NCI-H1694 (cell line): ENCODE measurements around the gene ERICH6.
A peak's percentile ranks its signal among the peaks of the same experiment; 100 is the strongest.

Experiments
- DNase-seq: peaks from one replicate; lab custom pipeline; 2025; lab: John Stamatoyannopoulos, UW

ERICH6 gene

DNA sequence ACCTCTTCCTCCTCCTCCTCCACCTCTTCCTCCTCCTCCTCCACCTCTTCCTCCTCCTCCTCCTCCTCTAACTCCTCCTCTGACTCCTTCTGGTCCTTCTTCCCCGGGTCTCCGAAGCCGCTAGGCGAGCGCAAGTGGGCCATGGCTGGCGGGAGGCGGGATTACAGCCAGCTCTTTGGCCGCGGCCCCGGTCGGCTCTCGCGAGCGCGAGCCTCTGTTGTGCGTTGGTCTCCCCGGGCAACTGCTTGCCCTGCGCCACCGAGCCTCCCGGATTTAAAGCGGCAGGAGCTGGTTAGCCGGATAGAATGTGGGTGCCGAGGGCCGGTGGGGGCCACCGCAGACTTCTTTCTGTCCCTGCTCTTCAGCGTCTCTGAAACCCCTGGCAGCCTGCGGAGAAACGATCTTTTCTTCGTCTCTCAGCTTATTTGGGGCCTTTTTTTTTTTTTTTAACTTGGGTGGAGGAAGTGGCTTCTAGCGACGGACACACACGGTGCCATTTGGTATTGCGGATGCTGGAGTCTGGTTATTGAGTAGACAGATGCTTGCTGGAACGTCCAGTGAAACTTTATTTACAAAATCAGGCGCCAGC is at the start of gene ERICH6:
Gene ERICH6, minus strand, starts transcription at position 165 of the 589 bp plus-strand sequence. Its CDS starts 22 bp downstream, at position 143.
- peak; percentile 47 for DNase-seq

DNA sequence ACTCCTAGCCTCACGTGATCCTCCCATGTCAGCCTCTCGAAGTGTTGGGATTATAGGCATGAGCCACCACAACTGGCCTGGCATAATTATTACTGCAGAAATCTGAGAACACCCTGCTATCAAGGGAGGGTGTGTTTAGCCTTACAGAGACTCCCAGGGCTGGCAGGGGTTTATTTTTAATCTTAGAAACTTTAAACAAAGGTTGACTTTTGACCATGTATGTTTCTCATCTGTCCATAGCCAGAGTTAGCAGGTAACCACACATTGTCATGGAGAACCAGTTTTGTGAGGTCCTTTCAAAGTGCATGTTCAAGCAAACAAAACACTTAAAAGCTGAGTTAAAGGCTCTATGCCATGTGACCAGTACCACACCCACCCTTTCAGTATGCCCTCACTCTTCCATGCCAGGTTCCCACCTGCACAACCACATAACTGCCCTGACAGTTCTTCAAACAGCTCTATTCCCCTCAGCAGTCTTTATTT is 48.1 kb upstream of the ERICH6 start:
- DNase-seq = no peak

DNA sequence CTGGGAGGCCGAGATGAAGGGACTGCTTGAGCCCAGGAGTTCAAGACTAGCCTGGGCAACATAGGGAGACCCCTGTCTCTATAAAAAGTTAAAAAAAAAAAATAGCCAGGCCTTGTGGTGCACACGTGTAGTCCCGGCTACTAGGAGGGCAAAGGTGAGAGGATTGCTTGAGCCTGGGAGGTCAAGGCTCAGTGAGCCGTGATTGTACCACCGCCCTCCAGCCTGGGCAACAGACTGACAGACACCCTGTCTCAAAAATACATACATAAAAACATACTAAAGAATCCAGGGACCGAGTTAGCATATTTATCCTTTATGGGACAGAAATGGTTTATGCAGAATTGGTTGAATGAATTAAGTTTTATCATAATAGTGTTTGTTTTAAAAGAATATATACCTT is 45.5 kb upstream of the ERICH6 start:
- no peak for DNase-seq

DNA sequence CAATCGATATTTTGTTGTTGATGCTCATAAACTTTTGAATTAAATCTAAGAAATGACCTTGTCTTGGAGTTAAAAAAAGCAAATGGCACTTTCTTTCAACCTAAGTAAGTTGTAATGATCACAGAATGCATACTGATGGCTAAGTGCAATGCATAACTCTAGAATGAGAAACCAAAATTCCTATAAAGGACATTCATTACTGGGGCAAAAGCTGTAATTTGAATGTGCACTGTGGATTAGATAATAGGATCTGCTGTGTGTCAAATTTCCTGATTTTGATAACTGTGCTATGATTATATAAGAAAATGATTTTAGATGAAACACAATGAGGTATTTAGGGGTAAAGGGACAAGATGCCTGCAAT is 44.9 kb upstream of the ERICH6 start:
- DNase-seq = no peak

DNA sequence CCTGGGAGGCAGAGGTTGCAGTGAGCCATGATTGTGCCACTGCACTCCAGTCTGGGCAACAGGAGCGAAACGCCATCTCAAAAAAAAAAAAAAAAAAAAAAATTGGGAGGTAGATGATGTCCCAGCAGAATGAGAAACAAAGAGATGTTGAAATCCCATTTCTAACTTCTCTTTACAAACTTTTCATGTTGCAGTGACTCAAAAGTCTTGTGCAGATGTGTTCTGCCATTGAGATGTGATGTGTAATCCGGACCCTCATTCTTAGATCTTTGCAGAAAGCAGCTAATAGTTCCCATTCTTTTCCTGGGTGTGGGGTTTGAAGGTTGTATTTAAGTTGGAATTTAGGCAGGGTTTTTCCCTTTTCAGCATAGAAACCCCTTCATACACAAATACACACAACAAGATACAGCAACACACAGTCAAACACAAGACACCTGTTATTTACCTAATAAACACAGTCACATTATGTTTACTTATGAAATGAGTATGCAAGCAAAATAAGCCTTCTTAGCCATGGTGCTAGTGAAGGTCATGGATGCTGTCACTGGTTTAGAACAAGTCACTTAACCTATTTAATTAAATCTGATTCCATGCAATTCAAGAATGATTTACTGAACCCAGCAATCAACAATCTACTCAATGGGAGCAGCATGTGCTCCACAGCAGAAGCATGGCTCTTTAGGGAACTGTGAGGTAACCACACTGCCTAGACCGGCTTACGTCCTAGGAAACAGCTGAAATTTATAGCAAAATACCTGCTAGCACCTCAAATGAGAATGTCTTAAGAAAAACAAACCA is 44.4 kb upstream of the ERICH6 start:
- no peak for DNase-seq

DNA sequence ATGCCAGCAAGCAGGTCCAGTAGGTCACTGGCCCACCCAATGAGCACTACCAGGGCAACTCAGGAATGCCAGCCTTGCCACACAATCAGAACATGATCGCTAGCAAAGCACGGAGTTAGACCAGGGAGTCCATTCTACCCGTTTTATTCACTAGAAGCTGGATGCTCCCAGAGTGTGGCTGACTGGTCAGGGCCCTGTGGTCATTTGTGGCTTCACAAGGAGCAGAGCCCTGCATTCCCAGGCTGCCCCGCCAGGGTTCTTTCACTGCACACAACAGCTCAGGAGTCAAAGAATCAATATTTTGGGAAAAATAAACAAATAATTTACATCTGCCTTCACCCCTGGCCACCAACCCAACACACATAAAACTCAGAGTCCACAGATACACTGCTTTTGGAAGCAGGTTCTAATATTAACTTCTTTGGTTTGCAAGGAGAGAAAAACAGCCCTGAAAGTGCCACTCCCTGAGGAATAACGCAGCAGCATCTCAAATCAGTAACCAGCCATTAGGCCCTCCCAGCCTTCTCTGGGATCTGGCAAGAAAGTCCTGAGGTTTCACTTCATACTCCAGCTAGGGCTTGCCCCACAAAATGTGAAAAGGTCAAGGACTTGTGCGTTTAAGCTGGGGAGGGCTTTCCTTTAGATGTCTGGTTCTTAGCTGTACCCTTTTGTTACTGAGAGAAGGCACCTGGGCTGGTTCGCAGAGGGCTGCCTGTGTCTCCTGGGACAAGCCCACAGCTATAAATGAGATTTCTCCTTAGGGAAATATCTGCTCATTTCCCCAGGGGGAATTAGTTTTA is 43.3 kb upstream of the ERICH6 start:
- no peak for DNase-seq

DNA sequence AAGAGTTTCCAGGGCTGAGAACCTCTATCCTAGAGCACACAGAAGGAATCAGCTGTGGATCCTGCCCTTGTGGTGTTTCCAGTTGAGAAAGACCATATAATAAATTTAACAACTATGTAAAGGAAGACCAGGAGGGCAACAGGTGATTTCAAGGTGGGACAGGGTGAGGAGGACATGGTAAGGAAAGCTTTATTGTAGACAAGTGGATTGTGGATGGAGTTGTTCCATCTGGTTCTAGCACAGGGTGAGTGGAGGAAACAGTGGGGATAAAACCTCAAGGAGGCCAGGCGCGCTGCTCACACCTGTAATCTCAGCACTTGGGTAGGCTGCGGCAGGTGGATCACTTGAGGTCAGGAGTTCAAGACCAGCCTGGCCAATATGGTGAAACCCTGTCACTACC is 42.1 kb upstream of the ERICH6 start:
- DNase-seq = no peak

DNA sequence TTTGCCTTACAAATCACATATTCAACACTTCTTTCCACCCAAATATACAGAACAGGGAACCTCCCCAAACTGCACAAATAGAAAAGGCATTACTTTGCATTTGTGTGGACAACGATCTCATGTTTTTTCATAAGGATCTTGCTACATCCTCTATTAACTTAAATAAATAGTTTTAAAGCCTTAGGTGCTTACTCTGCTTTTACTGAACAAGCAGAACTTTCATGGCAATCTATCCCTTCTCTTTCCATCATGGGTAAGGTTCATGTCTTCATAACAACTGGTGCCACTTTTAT is 41.1 kb upstream of the ERICH6 start:
- DNase-seq = no peak

DNA sequence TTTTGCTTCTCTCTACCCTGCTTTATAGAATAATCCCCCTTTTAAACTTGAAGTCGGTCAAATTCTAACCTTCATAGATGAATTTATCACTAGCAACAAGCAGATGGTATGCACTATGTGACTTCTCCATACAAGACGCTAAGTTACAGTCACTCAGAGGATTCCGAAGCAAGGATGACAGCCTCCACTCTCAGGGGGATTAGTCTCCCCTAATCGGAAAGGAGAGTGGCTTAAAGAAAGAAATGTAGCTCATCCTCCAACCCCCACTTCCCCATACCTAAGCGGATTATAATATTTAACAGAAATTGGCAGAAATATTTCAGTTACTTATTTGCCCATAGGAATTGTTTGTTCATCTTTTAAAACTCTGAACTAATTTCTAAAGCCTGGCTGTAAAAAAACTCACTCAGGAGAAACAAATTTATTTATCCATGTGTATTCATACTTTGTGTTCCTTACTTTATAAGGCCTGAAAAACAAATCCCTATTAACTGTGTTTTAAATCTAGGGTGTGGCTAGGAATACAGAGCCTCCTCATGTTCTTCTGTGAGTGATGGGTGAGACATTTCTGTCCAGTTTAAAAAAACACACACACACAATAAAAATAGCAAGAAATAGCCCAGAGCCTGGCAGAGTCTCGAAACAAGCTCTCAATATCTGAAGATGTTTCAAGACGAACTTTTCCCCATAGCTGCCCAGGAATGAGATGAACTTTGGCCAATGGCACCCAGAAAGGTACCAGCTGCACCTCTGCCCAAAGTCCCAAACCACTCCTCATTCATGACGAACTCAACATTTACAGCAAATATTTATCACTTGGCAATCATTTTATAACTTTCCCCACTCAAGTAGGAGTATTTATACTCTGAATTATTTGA is 40.6 kb upstream of the ERICH6 start:
- DNase-seq = no peak

DNA sequence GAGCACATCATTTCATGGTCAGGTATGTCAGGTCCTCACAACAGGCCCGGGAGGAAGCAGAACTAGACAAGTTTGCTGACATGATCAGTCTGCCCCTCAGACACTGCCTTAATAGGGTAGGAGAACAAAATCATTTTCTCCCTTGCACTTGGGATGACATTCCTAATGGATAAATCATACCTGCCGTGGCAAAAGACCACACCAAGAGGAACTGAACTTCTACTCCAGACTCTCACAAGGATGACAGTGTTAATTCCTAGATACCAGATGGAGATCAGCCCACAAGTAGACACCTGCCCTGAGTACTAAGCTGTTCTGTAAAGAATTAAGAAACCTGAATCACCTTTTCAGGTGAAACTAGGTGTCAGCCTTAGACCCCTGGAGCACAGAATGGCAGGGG is 39.8 kb upstream of the ERICH6 start:
- DNase-seq = no peak

DNA sequence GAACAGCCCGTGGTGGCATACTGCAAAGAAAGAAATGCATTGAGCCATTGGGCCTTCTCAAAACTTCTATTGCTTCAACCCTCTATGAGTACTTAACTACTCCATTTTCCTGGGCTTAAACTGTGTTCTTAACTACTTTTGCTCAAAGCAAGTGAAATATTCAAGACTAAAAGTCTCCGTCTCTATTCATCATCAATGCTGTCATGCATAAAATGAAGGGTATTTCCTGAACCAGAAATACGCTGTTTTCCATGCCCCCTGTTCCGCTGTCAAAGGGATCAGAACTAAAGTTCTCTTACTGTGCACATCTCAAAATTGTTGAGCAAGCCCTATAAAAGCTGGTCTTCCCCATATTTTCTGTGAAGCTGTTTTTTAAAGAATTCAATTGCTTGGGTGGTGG is 39.0 kb upstream of the ERICH6 start:
- no peak for DNase-seq

DNA sequence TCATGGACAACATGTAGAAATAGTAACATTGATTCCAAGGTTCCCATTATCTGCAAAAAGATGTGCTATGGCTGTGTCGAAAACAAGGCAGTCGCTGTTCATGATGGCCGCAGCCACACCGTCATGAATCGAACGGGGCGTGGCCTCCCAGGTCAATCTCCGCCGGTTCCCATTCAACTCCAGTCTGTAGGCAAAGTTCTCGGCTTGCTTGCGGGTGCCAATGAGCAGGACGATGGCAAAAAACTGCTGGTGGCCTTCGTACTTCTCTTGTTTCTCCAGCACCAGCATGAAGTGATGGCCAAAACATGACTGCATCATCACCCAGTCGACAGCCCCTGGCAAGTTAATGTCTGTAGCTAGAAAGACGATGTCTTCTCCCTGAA is 38.4 kb upstream of the ERICH6 start:
- DNase-seq = no peak

DNA sequence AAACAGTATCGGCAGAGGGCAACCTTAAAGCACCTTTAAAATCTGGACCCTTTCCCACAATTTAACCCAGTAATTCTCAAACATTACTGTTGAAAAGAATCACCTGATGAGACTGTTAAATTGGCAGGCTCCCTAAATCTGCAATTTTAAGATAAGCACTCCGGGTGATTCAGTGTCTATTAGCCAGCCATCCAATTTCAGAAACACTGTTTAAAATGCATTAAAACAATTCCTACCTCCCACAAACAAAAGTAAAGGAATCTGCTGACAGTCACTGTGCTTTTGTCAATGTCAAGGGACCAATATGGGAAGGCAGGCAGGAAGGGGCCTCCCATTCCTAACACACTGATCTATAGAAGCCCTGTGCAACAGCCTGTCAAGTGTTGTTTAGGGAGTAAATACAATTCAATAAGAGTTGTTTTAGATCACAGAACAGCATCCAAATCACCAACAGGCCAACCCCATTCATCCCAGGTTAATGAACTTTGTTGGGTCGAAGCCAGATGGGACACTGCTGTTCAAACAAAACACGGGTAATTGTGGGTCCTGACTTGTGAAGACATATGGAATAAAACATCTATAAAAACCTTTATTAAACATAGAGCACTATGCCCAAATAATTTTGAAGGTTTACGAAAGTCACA is 37.9 kb upstream of the ERICH6 start:
- no peak for DNase-seq

DNA sequence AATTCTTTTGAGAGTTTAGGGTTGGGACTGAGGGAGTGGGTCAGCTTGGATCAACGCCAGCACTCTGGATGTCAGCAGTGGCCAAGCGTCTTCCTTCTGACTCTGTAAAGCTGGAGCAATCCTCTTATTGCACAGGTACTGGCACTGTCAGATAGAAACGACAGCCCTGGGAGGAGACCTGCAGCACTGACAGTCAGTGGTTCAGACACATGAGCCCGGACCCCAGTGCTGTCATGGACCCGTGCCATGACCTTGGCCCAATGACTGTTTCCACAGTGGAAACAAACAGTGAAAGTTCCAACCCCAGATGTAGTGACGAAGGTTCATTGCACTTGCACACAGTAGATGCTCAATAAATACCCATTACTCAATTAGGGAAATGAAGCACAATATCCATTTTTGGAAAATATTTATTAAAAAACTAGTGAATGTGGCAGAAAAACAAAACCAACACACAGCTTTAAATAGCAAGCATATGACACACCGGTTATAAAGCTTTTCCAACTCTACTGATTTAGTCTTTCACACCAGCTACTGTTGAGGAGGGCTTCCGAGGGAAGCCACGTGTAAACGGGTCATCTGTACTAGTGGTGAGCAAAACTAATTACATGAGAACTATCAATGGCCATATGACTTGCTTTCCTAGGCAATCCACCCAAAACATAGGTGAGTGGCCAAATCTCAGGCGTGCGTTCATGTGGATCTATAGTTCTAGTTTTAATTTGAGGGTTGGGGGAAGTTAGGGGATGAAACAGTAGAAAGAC is 37.2 kb upstream of the ERICH6 start:
- DNase-seq = no peak

DNA sequence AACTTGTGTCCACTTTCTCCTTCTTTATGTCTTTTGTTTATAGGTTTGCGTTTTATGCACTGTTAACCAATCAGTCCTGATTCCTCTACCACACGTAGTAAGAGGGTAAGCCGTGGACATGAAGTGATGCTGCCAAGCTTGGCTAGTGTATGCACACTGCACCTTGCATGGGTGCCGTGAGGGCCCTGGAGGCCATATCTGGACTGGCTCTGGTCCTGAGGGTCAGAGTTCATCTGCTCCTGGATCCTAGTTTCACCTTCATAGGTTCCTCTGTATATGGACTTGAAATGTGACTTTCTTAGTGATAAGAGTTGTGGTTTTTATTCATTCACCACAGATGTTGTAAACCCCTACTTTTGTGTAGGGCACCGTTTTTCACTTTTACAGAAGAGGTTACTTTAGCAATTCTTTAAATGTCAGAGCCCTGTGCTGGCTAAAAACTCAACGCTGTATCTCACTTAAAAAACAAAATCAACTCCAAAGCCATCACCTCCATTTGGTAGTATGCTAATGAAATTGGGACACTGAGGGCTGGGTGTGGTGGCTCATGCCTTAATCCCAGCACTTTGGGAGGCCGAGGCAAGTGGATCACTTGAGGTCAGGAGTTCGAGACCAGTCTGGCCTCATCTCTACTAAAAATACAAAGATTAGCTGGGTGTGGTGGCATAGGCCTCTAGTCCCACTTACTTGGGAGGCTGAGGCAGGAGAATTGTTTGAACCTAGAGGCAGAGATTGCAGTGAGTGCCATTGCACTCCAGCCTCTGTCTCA is 36.3 kb upstream of the ERICH6 start:
- DNase-seq = no peak

DNA sequence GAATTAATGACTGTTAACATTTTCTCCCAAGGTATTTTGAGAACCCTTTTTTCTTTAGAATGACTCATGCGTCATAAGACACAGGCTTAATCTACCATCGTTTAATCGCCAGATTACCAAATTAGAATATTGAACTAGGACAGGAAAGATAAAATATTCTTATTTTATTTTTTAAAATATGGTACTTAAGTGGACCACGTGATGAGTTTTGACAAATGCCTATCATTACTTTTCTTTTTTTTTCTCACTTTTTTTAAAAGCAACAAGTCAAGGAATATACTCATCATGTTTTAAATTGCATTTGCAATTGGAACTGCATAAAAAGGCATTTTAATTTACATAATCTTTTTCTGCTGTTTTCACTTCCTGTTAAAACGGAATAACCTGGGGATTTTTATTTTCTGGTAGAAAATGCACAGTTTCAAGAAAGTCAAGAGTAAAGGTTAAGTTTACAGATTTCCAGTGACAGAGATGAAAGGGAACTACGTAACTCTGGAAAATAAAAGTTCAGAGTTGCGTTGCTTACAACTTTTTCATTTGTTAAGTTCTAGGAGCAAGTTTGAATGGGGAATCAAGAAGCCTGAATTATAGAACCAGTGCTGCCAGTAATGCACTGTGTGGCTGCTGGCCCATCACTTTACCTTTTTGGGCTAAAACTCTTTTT is 35.6 kb upstream of the ERICH6 start:
- no peak for DNase-seq

DNA sequence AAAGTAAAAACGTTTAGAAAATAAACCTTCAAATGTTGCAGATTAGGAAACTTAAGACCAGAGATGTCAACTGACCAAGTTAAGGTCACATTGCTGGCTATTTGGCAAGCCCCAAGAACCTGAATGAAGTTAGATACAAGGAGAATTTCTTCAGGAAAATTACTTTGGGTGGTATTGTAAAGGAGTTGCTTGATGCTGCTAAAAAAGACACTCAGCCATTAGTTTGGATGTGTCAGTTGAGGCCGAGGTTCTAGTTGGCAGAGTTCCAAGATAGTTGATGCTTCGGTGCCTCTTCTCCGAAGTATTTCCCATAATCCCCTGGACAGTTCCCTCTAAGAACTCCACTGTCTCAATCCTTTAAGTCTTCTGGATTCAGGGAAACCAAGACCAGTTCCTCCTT is 35.0 kb upstream of the ERICH6 start:
- DNase-seq = no peak

DNA sequence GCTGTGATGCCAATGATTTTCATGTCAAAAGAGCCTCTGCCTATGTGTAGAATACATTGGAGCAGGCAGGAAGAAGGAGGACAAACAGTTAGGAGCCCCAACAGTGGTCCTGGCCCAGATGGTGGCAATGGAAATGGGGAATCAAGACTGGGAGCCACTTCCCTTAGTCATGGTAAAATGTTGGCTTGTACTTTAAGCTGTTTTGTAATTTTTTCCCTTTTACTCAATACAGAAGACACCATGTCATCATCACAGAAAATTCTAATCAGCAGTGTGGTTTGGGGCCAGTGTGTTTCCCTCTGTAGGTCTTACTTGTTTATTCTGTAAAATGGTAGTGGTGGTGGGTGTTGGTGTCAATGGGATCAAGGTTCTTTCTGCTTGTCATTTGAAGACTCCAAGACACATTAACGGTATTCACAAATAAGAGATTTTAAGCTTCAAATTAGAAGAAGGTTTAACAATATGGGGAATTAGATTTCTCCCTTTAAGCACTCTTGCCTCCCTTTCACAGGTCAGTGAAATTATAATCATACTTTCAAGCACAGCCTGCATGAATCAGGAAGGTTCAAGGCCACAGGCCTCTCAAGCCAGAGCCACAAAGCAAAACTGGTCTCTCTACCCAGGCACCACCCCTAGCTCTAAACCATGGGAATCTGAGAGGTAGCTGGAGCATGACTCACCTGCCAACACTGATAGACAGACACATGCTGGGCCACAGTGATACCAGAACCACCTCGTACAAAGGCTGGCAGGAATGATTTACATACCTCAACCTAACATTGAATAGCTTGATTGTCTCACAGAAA is 34.4 kb upstream of the ERICH6 start:
- DNase-seq = no peak
